ENCODE results near the gene ADORA2B. TPM values are rescaled to one million over a fixed set of nuclear protein-coding genes. Genes with fewer than 3 reads are reported as not detected.
"Not testable (repeated sequence)": the region's sequence is repeated elsewhere in the genome, so short reads cannot be mapped to it uniquely, and the experiment has no call there.

The ADORA2B gene
- total RNA-seq, 6 donors from 2014 or later: 4.2 to 18.8 (median 9.4) TPM

- no peaks in the 10 kb centered on the region for H3K27me3 ChIP-seq
- TF ChIP-seq POLR2AphosphoS5 (IDR thresholded peaks at IDR 0.05) (no peak), EP300 (IDR thresholded peaks at IDR 0.05) (no peak), POLR2A (IDR thresholded peaks at IDR 0.05) (no peak), CTCF (IDR thresholded peaks at IDR 0.05) (no peak)
- no peaks in the 10 kb centered on the region for H3K36me3 ChIP-seq
- no peak for ATAC-seq (ENCODE audit: low FRiP score in 2 of 2)
- WGBS, 2 donors: 59 to 74% methylated on average over 2 of the region's 2 CpGs
- no peak overlapping the region for H3K27ac ChIP-seq
- no peaks in the 10 kb centered on the region for H3K9me3 ChIP-seq
- no peak overlapping the region for H3K4me3 ChIP-seq
- no peaks in the 10 kb centered on the region for H3K4me1 ChIP-seq
- DNase-seq: no peak
Observed at GRCh38 chr17:15907290-15907689, 37.6 kb upstream of the ADORA2B start.

DNA sequence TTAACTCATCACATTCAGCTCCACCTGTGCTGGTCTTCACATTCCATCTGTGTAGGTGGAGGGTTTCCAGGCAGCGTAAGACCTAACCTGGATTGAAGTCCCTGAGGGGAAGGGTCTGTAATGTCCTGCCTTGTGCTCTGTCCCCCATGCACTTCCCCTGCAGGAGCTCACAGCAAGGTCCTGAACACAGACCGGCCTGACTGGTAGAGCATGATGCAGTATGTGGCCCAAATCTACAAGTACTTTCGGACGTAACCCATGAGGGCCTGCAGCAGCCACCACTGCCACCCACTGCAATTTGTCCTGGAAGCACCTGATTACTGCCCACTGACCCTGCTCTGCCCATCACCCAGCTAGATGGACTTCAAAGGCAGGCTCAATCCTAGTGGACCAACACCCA is 36.6 kb upstream of the ADORA2B start:
- TF ChIP-seq CTCF (IDR thresholded peaks at IDR 0.05) (no peak), POLR2A (IDR thresholded peaks at IDR 0.05) (no peak), POLR2AphosphoS5 (IDR thresholded peaks at IDR 0.05) (no peak), EP300 (IDR thresholded peaks at IDR 0.05) (no peak)
- DNase-seq (no peak), ATAC-seq (ENCODE audit: low FRiP score in 2 of 2) (no peak)
- H3K27ac ChIP-seq: no peak overlapping the region
- no peaks in the 10 kb centered on the region for H3K27me3 ChIP-seq
- WGBS, 2 donors: 89 to 96% methylated on average over 2 to 4 of the region's 4 CpGs
- H3K36me3 ChIP-seq: no peaks in the 10 kb centered on the region
- H3K4me1 ChIP-seq: no peaks in the 10 kb centered on the region
- H3K4me3 ChIP-seq: no peak overlapping the region
- no peaks in the 10 kb centered on the region for H3K9me3 ChIP-seq

DNA sequence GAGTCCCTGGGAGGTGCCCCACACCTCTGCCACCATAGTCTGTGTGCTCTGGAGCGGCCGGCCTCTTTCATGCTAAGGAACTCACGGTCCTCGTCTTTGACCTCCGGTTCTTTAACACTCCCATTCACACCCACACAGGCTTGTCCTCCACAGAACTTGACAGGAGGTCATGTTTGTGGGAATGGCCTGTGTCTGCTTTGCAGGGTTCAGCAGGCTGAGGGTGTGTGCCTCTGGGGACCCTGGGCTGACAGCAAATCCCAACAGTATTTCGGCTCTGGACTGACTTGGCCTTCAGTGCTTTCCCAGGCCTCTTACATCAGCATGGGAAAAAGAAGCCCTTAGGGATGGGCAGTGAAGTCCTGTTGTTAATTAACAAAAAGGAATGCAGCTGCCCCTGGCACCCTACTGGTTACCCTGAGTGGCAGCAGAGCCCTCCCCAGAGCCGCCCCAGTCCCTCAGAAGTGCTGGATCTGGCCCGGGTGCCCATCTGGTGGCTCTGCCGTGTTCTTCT is 35.4 kb upstream of the ADORA2B start:
- WGBS, 2 donors: 76 to 83% methylated on average over 9 of the region's 9 CpGs
- DNase-seq: peak in 1 of 2 donors; percentile 26
- Histone ChIP-seq H3K4me1 (no peaks in the 10 kb centered on the region), H3K36me3 (no peaks in the 10 kb centered on the region), H3K4me3 (no peak overlapping the region), H3K9me3 (no peaks in the 10 kb centered on the region), H3K27me3 (no peaks in the 10 kb centered on the region), H3K27ac (no peak overlapping the region)
- ATAC-seq (ENCODE audit: low FRiP score in 2 of 2): no peak
- TF ChIP-seq POLR2A (IDR thresholded peaks at IDR 0.05) (no peak), CTCF (IDR thresholded peaks at IDR 0.05) (no peak), POLR2AphosphoS5 (IDR thresholded peaks at IDR 0.05) (no peak), EP300 (IDR thresholded peaks at IDR 0.05) (no peak)

- Histone ChIP-seq H3K4me3 (no peak overlapping the region), H3K36me3 (no peaks in the 10 kb centered on the region), H3K27me3 (no peaks in the 10 kb centered on the region), H3K9me3 (no peaks in the 10 kb centered on the region), H3K27ac (no peak overlapping the region), H3K4me1 (no peaks in the 10 kb centered on the region)
- ATAC-seq (ENCODE audit: low FRiP score in 2 of 2): no peak
- WGBS, 2 donors: 72 to 84% methylated on average over 5 of the region's 5 CpGs
- TF ChIP-seq POLR2AphosphoS5 (IDR thresholded peaks at IDR 0.05): no peak
- no peak for TF ChIP-seq CTCF (IDR thresholded peaks at IDR 0.05)
- no peak for TF ChIP-seq POLR2A (IDR thresholded peaks at IDR 0.05)
- no peak for TF ChIP-seq EP300 (IDR thresholded peaks at IDR 0.05)
- DNase-seq: no peak
Observed at GRCh38 chr17:15910791-15911190, 34.1 kb upstream of the ADORA2B start.

DNA sequence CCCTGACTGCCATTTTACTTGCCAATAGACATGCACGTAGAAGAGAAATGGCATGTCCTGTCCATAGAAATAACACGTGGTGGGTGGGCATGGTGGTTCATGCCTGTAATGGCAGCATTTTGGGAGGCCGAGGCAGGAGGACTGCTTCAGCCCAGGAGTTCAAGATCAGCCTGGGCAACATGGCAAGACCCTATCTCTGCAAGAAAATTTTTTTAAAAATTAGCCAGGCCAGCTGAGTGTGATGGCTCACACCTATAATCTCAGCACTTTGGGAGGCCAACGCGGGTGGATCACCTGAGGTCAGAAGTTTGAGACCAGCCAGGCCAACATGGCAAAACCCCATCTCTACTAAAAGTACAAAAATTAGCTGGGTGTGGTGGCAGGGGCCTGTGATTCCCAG is 33.2 kb upstream of the ADORA2B start:
- H3K4me1 ChIP-seq; ATAC-seq (ENCODE audit: low FRiP score in 2 of 2); H3K9me3 ChIP-seq; H3K36me3 ChIP-seq; DNase-seq; H3K4me3 ChIP-seq; H3K27ac ChIP-seq; H3K27me3 ChIP-seq: not testable (repeated sequence)
- 78 to 95% methylated on average over 3 to 5 of the region's 5 CpGs for WGBS, 2 donors
